Activated B cell treated with CpG ODN at 0.5 μM for 24 hours (primary cell): ENCODE results near the gene UQCRHL. TPM values are rescaled to one million over a fixed set of nuclear protein-coding genes. Genes with fewer than 3 reads are reported as not detected.
A peak's percentile ranks its signal among the peaks of the same experiment; 100 is the strongest.

Experiments used
- ATAC-seq: fragments of 200-7000 bp; cut with Tn5 transposase; one replicate; pipeline ENCODE4 v1.10.0; 2021; ENCODE audit warnings: low read depth, mild to moderate bottlenecking, moderate library complexity
- CTCF ChIA-PET: fragments of 350-600 bp; sonication (Branson Sonifier 250); formaldehyde crosslinking; loops from one replicate; lab custom pipeline; 2021; ENCODE audit warnings: antibody characterized with exemption; lab: Charles Lee
- POLR2A ChIA-PET: fragments of 350-600 bp; sonication (Branson Sonifier 250); formaldehyde crosslinking; loops from one replicate; lab custom pipeline; 2021; ENCODE audit warnings: antibody characterized with exemption; lab: Charles Lee
- DNase-seq: peaks from one replicate; pipeline ENCODE4 v3.0.0; 2022
- H3K27ac Mint-ChIP-seq: one replicate; pipeline ENCODE4 v1.8.0; 2020; ENCODE audit warnings: mixed read lengths
- H3K27me3 Mint-ChIP-seq: one replicate; pipeline ENCODE4 v1.8.0; 2021; ENCODE audit warnings: mixed read lengths
- H3K36me3 Mint-ChIP-seq: one replicate; pipeline ENCODE4 v1.8.0; 2021; ENCODE audit warnings: low read depth, mixed read lengths
- H3K4me1 Mint-ChIP-seq: one replicate; pipeline ENCODE4 v1.8.0; 2021; ENCODE audit warnings: mixed read lengths
- H3K4me3 Mint-ChIP-seq: one replicate; pipeline ENCODE4 v1.8.0; 2020; ENCODE audit warnings: mild to moderate bottlenecking, mixed read lengths
- H3K9me3 Mint-ChIP-seq: one replicate; pipeline ENCODE4 v1.8.0; 2020; ENCODE audit warnings: mixed read lengths
- intact Hi-C: fragments of 100-400 bp; cut with micrococcal nuclease; formaldehyde crosslinking; loops from one replicate; pipeline ENCODE4 v1.15.1; 2024
- total RNA-seq: library from RNA; stranded (reverse); gene quantifications from 2 replicates; pipeline ENCODE4 v1.2.3, GENCODE V29; 2022
- TF ChIP-seq, protein P1 (sequence below): fragments of 200-600 bp; IDR thresholded peaks from one replicate; pipeline ENCODE4 v1.8.0; 2022; ENCODE audit warnings: antibody characterized with exemption, mild to moderate bottlenecking

UQCRHL gene
- total RNA-seq, 1 donor from 2014 or later: 1.9 TPM

DNA sequence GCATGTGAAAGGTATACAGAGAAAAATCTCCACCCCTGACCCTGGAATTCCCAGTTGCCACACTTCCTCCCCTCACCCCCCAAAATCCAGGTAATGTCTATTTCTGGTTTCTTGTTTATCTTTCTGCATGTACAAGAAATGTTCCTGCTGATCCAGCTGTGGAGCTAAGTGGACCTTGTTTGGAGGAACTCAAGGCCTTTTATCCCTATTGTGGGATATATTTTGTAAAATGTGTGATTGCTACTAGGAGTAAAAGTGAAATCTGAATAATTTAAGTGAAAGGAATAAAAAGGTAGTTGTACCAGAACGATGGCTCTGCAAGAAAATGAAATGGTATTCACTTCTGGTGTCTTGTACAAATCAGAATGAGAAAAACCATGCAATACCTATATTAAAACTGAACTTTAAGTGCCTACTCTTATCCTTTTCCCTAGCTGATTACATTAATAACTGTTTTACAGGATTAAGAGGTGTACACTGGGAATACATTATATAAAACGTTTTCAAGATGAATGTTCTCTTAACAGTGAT is 43.1 kb upstream of the UQCRHL start:
- POLR2A ChIA-PET: interaction anchor here (0.5 to 9.8 kb wide), 11 partner anchors 13 to 125 kb away, joined by 3 to 231 read pairs (median 9); partner anchors contain the start of gene ZBTB17

GRCh38 chr1:15849775-15850324 is 42.4 kb upstream of the UQCRHL start:
- TF ChIP-seq, protein P1, sequence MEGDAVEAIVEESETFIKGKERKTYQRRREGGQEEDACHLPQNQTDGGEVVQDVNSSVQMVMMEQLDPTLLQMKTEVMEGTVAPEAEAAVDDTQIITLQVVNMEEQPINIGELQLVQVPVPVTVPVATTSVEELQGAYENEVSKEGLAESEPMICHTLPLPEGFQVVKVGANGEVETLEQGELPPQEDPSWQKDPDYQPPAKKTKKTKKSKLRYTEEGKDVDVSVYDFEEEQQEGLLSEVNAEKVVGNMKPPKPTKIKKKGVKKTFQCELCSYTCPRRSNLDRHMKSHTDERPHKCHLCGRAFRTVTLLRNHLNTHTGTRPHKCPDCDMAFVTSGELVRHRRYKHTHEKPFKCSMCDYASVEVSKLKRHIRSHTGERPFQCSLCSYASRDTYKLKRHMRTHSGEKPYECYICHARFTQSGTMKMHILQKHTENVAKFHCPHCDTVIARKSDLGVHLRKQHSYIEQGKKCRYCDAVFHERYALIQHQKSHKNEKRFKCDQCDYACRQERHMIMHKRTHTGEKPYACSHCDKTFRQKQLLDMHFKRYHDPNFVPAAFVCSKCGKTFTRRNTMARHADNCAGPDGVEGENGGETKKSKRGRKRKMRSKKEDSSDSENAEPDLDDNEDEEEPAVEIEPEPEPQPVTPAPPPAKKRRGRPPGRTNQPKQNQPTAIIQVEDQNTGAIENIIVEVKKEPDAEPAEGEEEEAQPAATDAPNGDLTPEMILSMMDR: no peak
- POLR2A ChIA-PET: interaction anchor here (0.5 to 9.8 kb wide), 11 partner anchors 9 to 126 kb away, joined by 4 to 231 read pairs (median 11); partner anchors contain the start of gene ZBTB17
- Mint-ChIP-seq H3K4me1 (peaks cover 59% of the 10 kb centered on the region), H3K36me3 (peaks cover 16% of the 10 kb centered on the region), H3K27ac (peak overlapping the region; percentile 97), H3K9me3 (no peaks in the 10 kb centered on the region), H3K4me3 (peak overlapping the region; percentile 99), H3K27me3 (no peaks in the 10 kb centered on the region)
- CTCF ChIA-PET: interaction anchor here (1.2 to 1.4 kb wide), 3 partner anchors 8 to 34 kb away, joined by 3 to 4 read pairs (median 4); no protein-coding TSS in a partner anchor
- intact Hi-C loops: no loop called here
- ATAC-seq (no peak), DNase-seq (peak; percentile 36)

More for the DNA sequence above, 43.1 kb upstream of the UQCRHL start:
- DNase-seq (no peak), ATAC-seq (no peak)
- TF ChIP-seq, protein P1: no peak
- Mint-ChIP-seq H3K36me3 (peaks cover 16% of the 10 kb centered on the region), H3K27ac (peak overlapping the region; percentile 68), H3K4me1 (peaks cover 54% of the 10 kb centered on the region), H3K9me3 (no peaks in the 10 kb centered on the region), H3K4me3 (peak overlapping the region; percentile 70), H3K27me3 (no peaks in the 10 kb centered on the region)
- CTCF ChIA-PET: interaction anchor here (1.2 to 1.6 kb wide), 2 partner anchors 35 kb away, joined by 4 to 8 read pairs; no protein-coding TSS in a partner anchor
- intact Hi-C loops: no loop called here

- intact Hi-C loops: loop anchor here (1.0 kb wide), 1 partner anchor 33 kb away; no protein-coding TSS in a partner anchor
- TF ChIP-seq, protein P1: no peak
- peak overlapping the region; percentile 99 for H3K4me3 Mint-ChIP-seq
- no peaks in the 10 kb centered on the region for H3K9me3 Mint-ChIP-seq
- ChIA-PET POLR2A (interaction anchor here (0.7 to 9.8 kb wide), 13 partner anchors 10 to 126 kb away, joined by 3 to 231 read pairs (median 14); partner anchors contain the start of gene ZBTB17), CTCF (interaction anchor here (1.2 to 1.4 kb wide), 3 partner anchors 9 to 34 kb away, joined by 3 to 4 read pairs (median 4); no protein-coding TSS in a partner anchor)
- H3K4me1 Mint-ChIP-seq: peaks cover 60% of the 10 kb centered on the region
- ATAC-seq (no peak), DNase-seq (peak; percentile 49)
- peaks cover 14% of the 10 kb centered on the region for H3K36me3 Mint-ChIP-seq
- no peaks in the 10 kb centered on the region for H3K27me3 Mint-ChIP-seq
- H3K27ac Mint-ChIP-seq: peak overlapping the region; percentile 97
Measured at GRCh38 chr1:15848929-15849774, 41.7 kb upstream of the UQCRHL start.

- Mint-ChIP-seq H3K27me3 (no peaks in the 10 kb centered on the region), H3K9me3 (no peaks in the 10 kb centered on the region), H3K4me3 (peak overlapping the region; percentile 99), H3K4me1 (peaks cover 67% of the 10 kb centered on the region), H3K27ac (peak overlapping the region; percentile 97), H3K36me3 (peaks cover 14% of the 10 kb centered on the region)
- DNase-seq (peak; percentile 69), ATAC-seq (peak; percentile 8)
- TF ChIP-seq, protein P1: no peak
- ChIA-PET CTCF (interaction anchor here (1.4 to 2.0 kb wide), 3 partner anchors 10 to 32 kb away, joined by 3 to 11 read pairs (median 3); no protein-coding TSS in a partner anchor), POLR2A (interaction anchor here (0.5 to 9.8 kb wide), 18 partner anchors 11 to 127 kb away, joined by 3 to 231 read pairs (median 11); partner anchors contain the start of gene ZBTB17)
- intact Hi-C loops: loop anchor here (1.0 kb wide), 1 partner anchor 34 kb away; no protein-coding TSS in a partner anchor
Measured at GRCh38 chr1:15848143-15848928, 40.9 kb upstream of the UQCRHL start.
